ENCODE results near the gene NPFFR2. TPM values are rescaled to one million over a fixed set of nuclear protein-coding genes. Genes with fewer than 3 reads are reported as not detected.

NPFFR2 gene
- total RNA-seq, 1 experiment from 2014 or later: not detected

DNA sequence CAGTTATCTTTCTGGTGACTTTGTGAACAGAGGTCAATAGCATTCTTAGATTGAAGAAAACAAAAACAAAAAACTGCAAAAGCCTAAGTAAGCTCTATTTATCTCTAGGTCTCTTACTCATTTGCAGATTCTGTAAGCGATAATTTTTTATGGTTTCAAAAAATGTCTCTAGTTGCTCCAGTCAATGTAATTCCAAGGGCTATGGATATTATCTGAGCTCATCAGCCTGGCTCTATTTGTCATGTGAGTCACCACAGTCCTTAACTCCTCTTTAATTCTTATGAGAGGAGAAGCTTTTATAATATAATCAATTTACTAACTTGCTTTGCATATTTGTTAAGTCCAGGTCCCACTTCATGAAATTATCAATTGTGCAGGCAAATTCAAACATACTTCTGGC lies 79.1 kb downstream of the NPFFR2 start:
- ChIA-PET RAD21 (ENCODE audit: low non-redundant PET in 1 of 2, low total read pairs in 2 of 2, uncharacterized antibody in 2 of 2, unreplicated experiment in 2 of 2) (no interaction called here), CTCF (no interaction called here), POLR2A (no interaction called here)
- Histone ChIP-seq H3K27ac (ENCODE audit: low read depth, low read length) (no peak overlapping the region), H3K9ac (ENCODE audit: low read length) (no peak overlapping the region), H3K36me3 (ENCODE audit: control insufficient read depth in 1 of 2, insufficient read depth in 2 of 2, low read length in 2 of 2) (no peaks in the 10 kb centered on the region), H3K9me2 (ENCODE audit: insufficient read depth) (no peaks in the 10 kb centered on the region), H3K4me1 (ENCODE audit: control insufficient read depth in 1 of 2, insufficient read depth in 2 of 2, low read length in 2 of 2) (no peaks in the 10 kb centered on the region), H3K9me3 (ENCODE audit: control insufficient read depth in 1 of 2, insufficient read depth in 1 of 2, low read depth in 1 of 2, low read length in 2 of 2) (peaks cover 3 to 7% of the 10 kb centered on the region in 2 experiments; a peak in 2 of 4 replicates), H3K4me3 (replicated peaks in 1 of 2; ENCODE audit: low read depth in 1 of 2, low read length in 2 of 2) (no peak overlapping the region), H3K4me2 (ENCODE audit: low read length) (no peak overlapping the region), H3K79me2 (ENCODE audit: insufficient read depth, low read length) (no peaks in the 10 kb centered on the region), H4K20me1 (ENCODE audit: insufficient read depth) (no peaks in the 10 kb centered on the region), H2AFZ (ENCODE audit: low read depth, low read length, poor library complexity, severe bottlenecking) (no peak overlapping the region), H3K27me3 (ENCODE audit: insufficient read depth, low read length) (no peaks in the 10 kb centered on the region)
- ATAC-seq (no peak), DNase-seq (ENCODE audit: low read depth, low spot score) (no peak)
- intact Hi-C loops (cut with micrococcal nuclease): no loop called here
- no TSS peak for BruUV-seq (replicated peaks)
- no peak for TF ChIP-seq ELF1 (IDR thresholded peaks at IDR 0.05; ENCODE audit: borderline replicate concordance, low read depth)
- TF ChIP-seq EGR1 (IDR thresholded peaks at IDR 0.05; ENCODE audit: low read depth): no peak
- TF ChIP-seq SRF (IDR thresholded peaks at IDR 0.05; ENCODE audit: low read depth): no peak
- TF ChIP-seq CEBPB (IDR thresholded peaks at IDR 0.05; ENCODE audit: low read depth): no peak
- no peak for TF ChIP-seq ZNF274 (IDR thresholded peaks at IDR 0.05; ENCODE audit: low read depth, low read length)
- TF ChIP-seq, protein P1, sequence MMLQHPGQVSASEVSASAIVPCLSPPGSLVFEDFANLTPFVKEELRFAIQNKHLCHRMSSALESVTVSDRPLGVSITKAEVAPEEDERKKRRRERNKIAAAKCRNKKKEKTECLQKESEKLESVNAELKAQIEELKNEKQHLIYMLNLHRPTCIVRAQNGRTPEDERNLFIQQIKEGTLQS (IDR thresholded peaks at IDR 0.05): no peak
- TF ChIP-seq SP1 (IDR thresholded peaks at IDR 0.05; ENCODE audit: low read depth): no peak
- TF ChIP-seq YY1 (IDR thresholded peaks at IDR 0.05; ENCODE audit: extremely low read depth, insufficient replicate concordance, low read depth, low read length): no peak
- TF ChIP-seq EZH2phosphoT487 (IDR thresholded peaks at IDR 0.05; ENCODE audit: borderline replicate concordance): no peak
- TF ChIP-seq JUND (IDR thresholded peaks at IDR 0.05): no peak
- no peak for TF ChIP-seq EZH2 (IDR thresholded peaks at IDR 0.05)
- no peak for TF ChIP-seq FOSL1 (IDR thresholded peaks at IDR 0.05; ENCODE audit: low read depth)
- no peak for TF ChIP-seq ZFX (IDR thresholded peaks at IDR 0.05)

DNA sequence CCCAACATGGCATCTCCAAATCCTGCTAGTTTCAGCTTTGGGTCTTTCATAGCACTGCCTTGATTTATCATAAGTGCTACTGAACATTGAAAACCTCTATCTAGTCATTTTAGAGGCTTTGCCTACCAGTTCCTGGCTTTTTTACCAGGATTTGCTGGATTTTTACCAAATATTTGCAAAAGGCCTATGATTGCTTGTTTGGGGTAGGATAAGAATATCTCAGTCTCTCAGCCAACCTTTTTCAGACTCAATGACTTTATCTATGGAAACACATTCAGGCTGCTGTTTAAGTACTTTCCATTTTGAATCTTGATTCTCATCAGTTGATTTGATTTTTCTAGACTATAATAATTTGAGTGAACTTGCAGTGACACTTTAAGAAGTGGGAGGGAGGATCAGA lies 80.1 kb downstream of the NPFFR2 start:
- H3K4me2 ChIP-seq (ENCODE audit: low read length): no peak overlapping the region
- no peaks in the 10 kb centered on the region for H3K36me3 ChIP-seq (ENCODE audit: control insufficient read depth in 1 of 2, insufficient read depth in 2 of 2, low read length in 2 of 2)
- no peaks in the 10 kb centered on the region for H3K79me2 ChIP-seq (ENCODE audit: insufficient read depth, low read length)
- DNase-seq (ENCODE audit: low read depth, low spot score) (no peak), ATAC-seq (no peak)
- intact Hi-C loops (cut with micrococcal nuclease): loop anchor here (1.0 kb wide), 1 partner anchor 13 kb away; no protein-coding TSS in a partner anchor
- H3K4me3 ChIP-seq (replicated peaks in 1 of 2; ENCODE audit: low read depth in 1 of 2, low read length in 2 of 2): no peak overlapping the region
- no peaks in the 10 kb centered on the region for H4K20me1 ChIP-seq (ENCODE audit: insufficient read depth)
- H3K27me3 ChIP-seq (ENCODE audit: insufficient read depth, low read length): no peaks in the 10 kb centered on the region
- CTCF ChIA-PET: no interaction called here
- POLR2A ChIA-PET: no interaction called here
- H2AFZ ChIP-seq (ENCODE audit: low read depth, low read length, poor library complexity, severe bottlenecking): no peak overlapping the region
- H3K4me1 ChIP-seq (ENCODE audit: control insufficient read depth in 1 of 2, insufficient read depth in 2 of 2, low read length in 2 of 2): no peaks in the 10 kb centered on the region
- peaks cover 0 to 7% of the 10 kb centered on the region in 2 experiments; a peak in 2 of 4 replicates for H3K9me3 ChIP-seq (ENCODE audit: control insufficient read depth in 1 of 2, insufficient read depth in 1 of 2, low read depth in 1 of 2, low read length in 2 of 2)
- RAD21 ChIA-PET (ENCODE audit: low non-redundant PET in 1 of 2, low total read pairs in 2 of 2, uncharacterized antibody in 2 of 2, unreplicated experiment in 2 of 2): no interaction called here
- BruUV-seq (replicated peaks): no TSS peak
- no peak overlapping the region for H3K27ac ChIP-seq (ENCODE audit: low read depth, low read length)
- no peaks in the 10 kb centered on the region for H3K9me2 ChIP-seq (ENCODE audit: insufficient read depth)
- H3K9ac ChIP-seq (ENCODE audit: low read length): no peak overlapping the region
- TF ChIP-seq ZFX (IDR thresholded peaks at IDR 0.05): no peak
- no peak for TF ChIP-seq TCF7L2 (IDR thresholded peaks at IDR 0.05; ENCODE audit: borderline replicate concordance, extremely low read depth, insufficient read depth, insufficient read length)
- TF ChIP-seq, protein P2, sequence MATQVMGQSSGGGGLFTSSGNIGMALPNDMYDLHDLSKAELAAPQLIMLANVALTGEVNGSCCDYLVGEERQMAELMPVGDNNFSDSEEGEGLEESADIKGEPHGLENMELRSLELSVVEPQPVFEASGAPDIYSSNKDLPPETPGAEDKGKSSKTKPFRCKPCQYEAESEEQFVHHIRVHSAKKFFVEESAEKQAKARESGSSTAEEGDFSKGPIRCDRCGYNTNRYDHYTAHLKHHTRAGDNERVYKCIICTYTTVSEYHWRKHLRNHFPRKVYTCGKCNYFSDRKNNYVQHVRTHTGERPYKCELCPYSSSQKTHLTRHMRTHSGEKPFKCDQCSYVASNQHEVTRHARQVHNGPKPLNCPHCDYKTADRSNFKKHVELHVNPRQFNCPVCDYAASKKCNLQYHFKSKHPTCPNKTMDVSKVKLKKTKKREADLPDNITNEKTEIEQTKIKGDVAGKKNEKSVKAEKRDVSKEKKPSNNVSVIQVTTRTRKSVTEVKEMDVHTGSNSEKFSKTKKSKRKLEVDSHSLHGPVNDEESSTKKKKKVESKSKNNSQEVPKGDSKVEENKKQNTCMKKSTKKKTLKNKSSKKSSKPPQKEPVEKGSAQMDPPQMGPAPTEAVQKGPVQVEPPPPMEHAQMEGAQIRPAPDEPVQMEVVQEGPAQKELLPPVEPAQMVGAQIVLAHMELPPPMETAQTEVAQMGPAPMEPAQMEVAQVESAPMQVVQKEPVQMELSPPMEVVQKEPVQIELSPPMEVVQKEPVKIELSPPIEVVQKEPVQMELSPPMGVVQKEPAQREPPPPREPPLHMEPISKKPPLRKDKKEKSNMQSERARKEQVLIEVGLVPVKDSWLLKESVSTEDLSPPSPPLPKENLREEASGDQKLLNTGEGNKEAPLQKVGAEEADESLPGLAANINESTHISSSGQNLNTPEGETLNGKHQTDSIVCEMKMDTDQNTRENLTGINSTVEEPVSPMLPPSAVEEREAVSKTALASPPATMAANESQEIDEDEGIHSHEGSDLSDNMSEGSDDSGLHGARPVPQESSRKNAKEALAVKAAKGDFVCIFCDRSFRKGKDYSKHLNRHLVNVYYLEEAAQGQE (IDR thresholded peaks at IDR 0.05; ENCODE audit: low read depth): no peak
- no peak for TF ChIP-seq POLR2AphosphoS5 (IDR thresholded peaks at IDR 0.05; ENCODE audit: low read depth, low read length)
- TF ChIP-seq, protein P3, sequence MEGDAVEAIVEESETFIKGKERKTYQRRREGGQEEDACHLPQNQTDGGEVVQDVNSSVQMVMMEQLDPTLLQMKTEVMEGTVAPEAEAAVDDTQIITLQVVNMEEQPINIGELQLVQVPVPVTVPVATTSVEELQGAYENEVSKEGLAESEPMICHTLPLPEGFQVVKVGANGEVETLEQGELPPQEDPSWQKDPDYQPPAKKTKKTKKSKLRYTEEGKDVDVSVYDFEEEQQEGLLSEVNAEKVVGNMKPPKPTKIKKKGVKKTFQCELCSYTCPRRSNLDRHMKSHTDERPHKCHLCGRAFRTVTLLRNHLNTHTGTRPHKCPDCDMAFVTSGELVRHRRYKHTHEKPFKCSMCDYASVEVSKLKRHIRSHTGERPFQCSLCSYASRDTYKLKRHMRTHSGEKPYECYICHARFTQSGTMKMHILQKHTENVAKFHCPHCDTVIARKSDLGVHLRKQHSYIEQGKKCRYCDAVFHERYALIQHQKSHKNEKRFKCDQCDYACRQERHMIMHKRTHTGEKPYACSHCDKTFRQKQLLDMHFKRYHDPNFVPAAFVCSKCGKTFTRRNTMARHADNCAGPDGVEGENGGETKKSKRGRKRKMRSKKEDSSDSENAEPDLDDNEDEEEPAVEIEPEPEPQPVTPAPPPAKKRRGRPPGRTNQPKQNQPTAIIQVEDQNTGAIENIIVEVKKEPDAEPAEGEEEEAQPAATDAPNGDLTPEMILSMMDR (IDR thresholded peaks at IDR 0.05 in 2 of 3, conservative IDR thresholded peaks at IDR 0.05 in 1 of 3; ENCODE audit: borderline replicate concordance in 1 of 3, insufficient read depth in 1 of 3, low read depth in 2 of 3, low read length in 2 of 3): no peak

Measured in HCT116 (cell line).